Uterus (tissue), 4 donors: ENCODE data around the gene S100A6. TPM values are rescaled to one million over a fixed set of nuclear protein-coding genes. Genes with fewer than 3 reads are reported as not detected.

ENCODE experiments used
- DNase-seq, 2 donors: peaks; one replicate each; pipeline ENCODE4 v3.0.0-alpha.2; 2019 to 2020
- H3K27ac ChIP-seq, 2 donors: fragments of 200-600 bp; sonication (generic); 1 replicate in 1 of 2; 2 replicates in 1 of 2; pipeline ENCODE4 v1.5.1; 2016 to 2018
- H3K27me3 ChIP-seq, 2 donors: fragments of 200-600 bp; sonication (generic); one replicate each; pipeline ENCODE4 v1.5.1; 2018 to 2019; ENCODE audit warnings: control low read depth in 1 of 2
- H3K36me3 ChIP-seq, 2 donors: fragments of 200-600 bp; sonication (generic); one replicate each; pipeline ENCODE4 v1.5.1; 2019; ENCODE audit warnings: control low read depth in 1 of 2
- H3K4me1 ChIP-seq, 2 donors: fragments of 200-600 bp; sonication (generic); one replicate each; pipeline ENCODE4 v1.5.1; 2018 to 2019; ENCODE audit warnings: control low read depth in 1 of 2
- H3K4me3 ChIP-seq, 2 donors: fragments of 200-600 bp; sonication (generic); 1 replicate in 1 of 2; 2 replicates in 1 of 2; pipeline ENCODE4 v1.5.1; 2018 to 2019; ENCODE audit warnings: mild to moderate bottlenecking in 1 of 2
- H3K9me3 ChIP-seq, 2 donors: fragments of 200-600 bp; sonication (generic); one replicate each; pipeline ENCODE4 v1.5.1; 2019; ENCODE audit warnings: control low read depth in 1 of 2
- POLR2A ChIP-seq, 2 donors: fragments of 450-650 bp; IDR thresholded peaks; one replicate each; pipeline ENCODE4 v1.6.1; 2016; ENCODE audit warnings: antibody characterized with exemption in 2 of 2, mild to moderate bottlenecking in 1 of 2, moderate library complexity in 1 of 2
- intact Hi-C: fragments of 100-400 bp; cut with DNase I; formaldehyde crosslinking; loops from one replicate; pipeline ENCODE4 v1.15.1; 2023; ENCODE audit warnings: low total_unique reads
- total RNA-seq, 4 donors: library from RNA; depleted of rRNA in 3 of 4; stranded (reverse); fragments of >200 nt in 3 of 4; gene quantifications; one replicate each; pipeline versions ENCODE4 v1.1.0 to v1.2.4, GENCODE V29; 2014 to 2023
- TF ChIP-seq, protein P1 (sequence below), 4 experiments: fragments of 200-600 bp in 2 of 4; fragments of 450-650 bp in 2 of 4; sonication (generic) in 2 of 4; IDR thresholded peaks; one replicate each; pipeline ENCODE4 v1.5.1; 2016 to 2019; ENCODE audit warnings: antibody characterized with exemption in 4 of 4, mild to moderate bottlenecking in 2 of 4, moderate library complexity in 1 of 4
- donor health status: DM: yes; HTN: yes; CAD: no.

Gene S100A6
- total RNA-seq, 4 donors from 2014 or later: 55.5 to 729 (median 448) TPM

DNA sequence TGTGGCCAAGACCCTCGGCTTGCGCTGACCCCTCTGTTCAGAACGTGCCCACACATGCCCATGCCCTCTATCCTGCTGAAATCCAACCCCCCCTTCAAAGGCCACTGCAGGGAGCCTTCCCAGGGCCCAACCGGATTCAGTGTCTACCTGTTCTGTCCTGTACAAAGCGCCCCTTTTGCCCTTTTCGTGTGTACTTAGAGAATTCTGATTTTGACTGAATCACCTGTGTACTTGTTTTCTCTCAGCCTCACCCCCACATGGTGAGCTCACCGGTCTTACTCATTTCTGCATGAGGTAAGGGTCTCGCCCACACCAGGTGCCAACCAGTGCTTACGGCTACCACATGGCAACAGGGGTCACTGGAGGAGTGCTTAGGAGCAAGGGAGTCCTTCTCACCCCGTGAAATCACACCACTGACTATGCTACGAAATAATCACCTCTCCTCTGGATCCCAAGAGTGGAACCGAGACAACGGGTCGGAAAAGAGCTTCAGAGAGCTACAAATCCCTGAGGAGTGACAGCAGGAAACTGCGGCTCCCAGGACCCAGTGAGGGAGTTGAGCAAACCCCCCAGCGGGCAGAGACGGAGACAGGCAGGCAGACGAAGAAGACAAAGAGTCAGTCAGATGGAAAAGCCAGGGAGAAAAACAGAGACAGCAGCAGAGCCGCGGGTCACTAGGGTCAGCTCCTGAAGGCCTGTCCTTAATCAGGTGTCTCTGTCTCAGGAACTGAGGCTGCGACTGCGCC, 32.0 kb upstream of the S100A6 start:
- H3K9me3 ChIP-seq: no peaks in the 10 kb centered on the region
- TF ChIP-seq POLR2A (IDR thresholded peaks at IDR 0.05): no peak
- TF ChIP-seq, protein P1, sequence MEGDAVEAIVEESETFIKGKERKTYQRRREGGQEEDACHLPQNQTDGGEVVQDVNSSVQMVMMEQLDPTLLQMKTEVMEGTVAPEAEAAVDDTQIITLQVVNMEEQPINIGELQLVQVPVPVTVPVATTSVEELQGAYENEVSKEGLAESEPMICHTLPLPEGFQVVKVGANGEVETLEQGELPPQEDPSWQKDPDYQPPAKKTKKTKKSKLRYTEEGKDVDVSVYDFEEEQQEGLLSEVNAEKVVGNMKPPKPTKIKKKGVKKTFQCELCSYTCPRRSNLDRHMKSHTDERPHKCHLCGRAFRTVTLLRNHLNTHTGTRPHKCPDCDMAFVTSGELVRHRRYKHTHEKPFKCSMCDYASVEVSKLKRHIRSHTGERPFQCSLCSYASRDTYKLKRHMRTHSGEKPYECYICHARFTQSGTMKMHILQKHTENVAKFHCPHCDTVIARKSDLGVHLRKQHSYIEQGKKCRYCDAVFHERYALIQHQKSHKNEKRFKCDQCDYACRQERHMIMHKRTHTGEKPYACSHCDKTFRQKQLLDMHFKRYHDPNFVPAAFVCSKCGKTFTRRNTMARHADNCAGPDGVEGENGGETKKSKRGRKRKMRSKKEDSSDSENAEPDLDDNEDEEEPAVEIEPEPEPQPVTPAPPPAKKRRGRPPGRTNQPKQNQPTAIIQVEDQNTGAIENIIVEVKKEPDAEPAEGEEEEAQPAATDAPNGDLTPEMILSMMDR (IDR thresholded peaks at IDR 0.05): no peak
- peak in 1 of 2 donors; percentile 64 for DNase-seq
- no peaks in the 10 kb centered on the region for H3K36me3 ChIP-seq
- H3K27ac ChIP-seq: peak overlapping the region; percentile 89 to 91
- H3K4me1 ChIP-seq: peaks cover 5 to 12% of the 10 kb centered on the region in 2 donors
- no peaks in the 10 kb centered on the region for H3K27me3 ChIP-seq
- intact Hi-C loops: loop anchor here (1.0 to 2.0 kb wide), 2 partner anchors 35 to 57 kb away; no protein-coding TSS in a partner anchor
- H3K4me3 ChIP-seq: peak overlapping the region in 1 of 2 donors; percentile 19

DNA sequence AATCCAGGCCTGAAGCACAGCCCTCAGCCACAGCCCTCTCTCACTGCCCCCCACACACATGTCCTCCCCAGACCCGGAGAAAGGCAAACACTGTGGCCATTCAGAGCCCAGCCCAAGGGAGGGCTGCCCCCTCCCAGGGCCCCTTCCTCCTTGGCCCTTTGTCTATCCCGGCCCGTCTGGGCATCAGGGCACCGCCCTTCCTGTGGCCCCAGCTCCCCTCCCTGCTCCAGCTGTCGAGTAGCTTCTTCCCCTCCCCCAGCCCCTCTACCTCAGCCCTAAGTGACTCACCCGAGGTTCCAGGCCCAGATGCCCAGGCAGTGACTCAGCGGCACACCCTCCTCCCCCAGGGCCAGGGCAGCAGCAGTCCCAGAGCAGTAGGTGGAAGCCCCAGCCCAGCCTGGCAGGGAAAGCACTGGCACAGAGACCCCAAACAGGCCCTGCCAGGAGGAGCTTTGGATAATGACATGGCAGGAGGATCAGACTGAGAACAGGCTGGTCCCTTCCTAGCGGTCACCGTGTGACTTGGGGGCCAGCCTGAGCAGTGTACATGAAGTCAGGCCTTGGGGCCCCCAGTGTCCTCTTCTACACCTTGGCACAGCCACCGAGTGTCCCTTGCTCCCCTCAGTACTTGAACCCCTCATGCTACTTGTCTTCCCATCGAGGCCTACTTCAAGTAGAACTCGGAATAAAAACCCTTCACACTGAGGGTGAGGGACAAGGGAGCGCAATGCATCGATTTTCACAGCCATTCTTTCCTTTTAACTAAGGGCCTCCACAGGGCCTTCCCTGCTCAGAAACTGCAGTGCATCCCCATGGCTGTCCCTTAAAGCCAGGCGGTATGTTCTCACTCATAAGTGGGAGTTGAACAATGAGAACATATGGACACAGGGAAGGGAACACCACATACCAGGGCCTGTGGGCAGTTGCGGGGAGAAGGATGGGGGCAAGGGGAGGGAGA, 30.9 kb upstream of the S100A6 start:
- peaks cover 5 to 12% of the 10 kb centered on the region in 2 donors for H3K4me1 ChIP-seq
- DNase-seq: peak; percentile 93 to 98
- H3K4me3 ChIP-seq: no peak overlapping the region
- peak overlapping the region; percentile 89 to 91 for H3K27ac ChIP-seq
- no peaks in the 10 kb centered on the region for H3K36me3 ChIP-seq
- TF ChIP-seq, protein P1 (IDR thresholded peaks at IDR 0.05): peak in 1 of 4 experiments; percentile 19
- TF ChIP-seq POLR2A (IDR thresholded peaks at IDR 0.05): peak; percentile 55 to 58
- H3K27me3 ChIP-seq: no peaks in the 10 kb centered on the region
- intact Hi-C loops: no loop called here
- H3K9me3 ChIP-seq: no peaks in the 10 kb centered on the region

DNA sequence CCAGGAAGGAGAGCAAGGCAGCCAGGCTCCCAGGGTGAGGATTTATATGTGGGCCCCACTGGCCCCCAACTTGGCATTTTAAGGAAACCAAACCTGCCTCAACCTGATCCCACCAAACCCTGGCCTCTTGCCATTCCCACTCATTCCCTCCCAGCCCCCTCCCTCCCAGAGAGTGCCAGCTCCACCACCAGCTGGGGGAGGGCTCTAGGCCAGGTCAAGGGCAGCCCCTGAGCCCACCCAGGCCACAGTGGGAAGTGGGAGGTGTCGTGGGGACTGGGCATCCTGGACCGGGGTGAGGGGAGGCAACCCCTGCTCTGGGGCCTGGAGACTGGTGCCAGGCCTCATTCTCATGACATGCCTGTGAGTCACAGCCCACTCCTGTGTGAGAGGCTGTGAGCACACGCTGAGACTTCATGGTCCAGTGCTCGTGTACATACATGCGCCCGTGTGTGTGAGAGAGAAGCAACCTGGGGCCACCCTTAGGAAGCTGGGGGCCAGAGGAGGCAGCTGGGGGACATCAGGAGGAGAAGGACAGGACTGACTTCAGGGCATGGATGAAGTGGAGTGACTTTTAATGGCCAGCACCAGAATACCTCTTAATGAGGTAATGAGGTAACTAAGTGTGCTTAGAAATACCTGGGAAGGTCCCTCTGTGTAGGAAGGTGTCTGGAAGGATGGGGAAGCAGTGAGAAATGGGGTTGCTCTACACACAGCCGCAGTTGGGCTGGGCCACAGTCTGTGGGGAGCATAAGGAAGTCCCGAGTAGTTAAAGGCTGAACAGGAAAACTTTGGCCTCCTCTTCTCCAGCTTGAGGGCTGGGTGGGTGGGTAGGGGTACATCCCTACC, 30.0 kb upstream of the S100A6 start, which contains the start of gene S100A2:
S100A2 (minus strand) TSS at position 316 of the 846 bp plus-strand sequence. CDS start 1,967 bp downstream, outside the sequence.
- H3K4me3 ChIP-seq: no peak within 1 kb of the TSS
- no peaks in the 10 kb centered on the region for H3K36me3 ChIP-seq
- H3K4me1 ChIP-seq: peaks cover 5 to 12% of the 10 kb centered on the region in 2 donors
- DNase-seq: peak; percentile 69 to 77
- TF ChIP-seq, protein P1 (IDR thresholded peaks at IDR 0.05): no peak
- peak in 1 of 2 donors; percentile 29 for TF ChIP-seq POLR2A (IDR thresholded peaks at IDR 0.05)
- no peaks in the 10 kb centered on the region for H3K9me3 ChIP-seq
- H3K27ac ChIP-seq: peak within 1 kb of the TSS; percentile 89 to 91
- no peaks in the 10 kb centered on the region for H3K27me3 ChIP-seq
- intact Hi-C loops: no loop called here

DNA sequence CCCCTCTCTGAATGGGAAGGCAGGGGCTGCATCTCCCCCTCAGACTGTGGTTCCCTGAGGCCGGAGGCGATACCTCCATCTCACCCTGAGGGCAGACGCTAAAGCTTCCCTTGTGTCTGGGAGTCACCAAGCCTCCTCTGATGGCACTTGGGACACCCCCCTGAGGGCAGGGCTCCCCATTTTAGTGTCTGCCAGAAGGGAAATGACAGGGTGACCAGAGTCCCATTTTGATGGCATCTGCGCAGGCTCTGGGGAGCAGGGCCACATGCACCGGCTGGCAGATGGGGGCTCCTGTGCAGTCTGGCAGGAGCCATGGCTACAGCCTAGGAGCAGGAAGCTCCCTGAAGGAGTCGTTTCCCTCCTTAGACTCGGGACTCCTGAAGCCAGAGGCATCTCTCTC, 28.2 kb upstream of the S100A6 start:
- peak in 1 of 2 donors; percentile 8 for DNase-seq
- Histone ChIP-seq H3K27me3 (no peaks in the 10 kb centered on the region), H3K4me1 (peaks cover 5 to 12% of the 10 kb centered on the region in 2 donors), H3K36me3 (no peaks in the 10 kb centered on the region), H3K4me3 (no peak overlapping the region), H3K9me3 (no peaks in the 10 kb centered on the region), H3K27ac (no peak overlapping the region)
- intact Hi-C loops: no loop called here
- TF ChIP-seq, protein P1 (IDR thresholded peaks at IDR 0.05): no peak
- TF ChIP-seq POLR2A (IDR thresholded peaks at IDR 0.05): no peak
